ENCODE results near the gene LILRB3. TPM values are rescaled to one million over a fixed set of nuclear protein-coding genes. Genes with fewer than 3 reads are reported as not detected.

Gene LILRB3
- polyA plus RNA-seq, 1 donor (not counting 4 experiments of a cell fraction or from before 2014, with no cell fraction given), result not detected

- TF ChIP-seq EZH2 (IDR thresholded peaks at IDR 0.05; ENCODE audit: low read length), result no peak
- TF ChIP-seq, protein P1, sequence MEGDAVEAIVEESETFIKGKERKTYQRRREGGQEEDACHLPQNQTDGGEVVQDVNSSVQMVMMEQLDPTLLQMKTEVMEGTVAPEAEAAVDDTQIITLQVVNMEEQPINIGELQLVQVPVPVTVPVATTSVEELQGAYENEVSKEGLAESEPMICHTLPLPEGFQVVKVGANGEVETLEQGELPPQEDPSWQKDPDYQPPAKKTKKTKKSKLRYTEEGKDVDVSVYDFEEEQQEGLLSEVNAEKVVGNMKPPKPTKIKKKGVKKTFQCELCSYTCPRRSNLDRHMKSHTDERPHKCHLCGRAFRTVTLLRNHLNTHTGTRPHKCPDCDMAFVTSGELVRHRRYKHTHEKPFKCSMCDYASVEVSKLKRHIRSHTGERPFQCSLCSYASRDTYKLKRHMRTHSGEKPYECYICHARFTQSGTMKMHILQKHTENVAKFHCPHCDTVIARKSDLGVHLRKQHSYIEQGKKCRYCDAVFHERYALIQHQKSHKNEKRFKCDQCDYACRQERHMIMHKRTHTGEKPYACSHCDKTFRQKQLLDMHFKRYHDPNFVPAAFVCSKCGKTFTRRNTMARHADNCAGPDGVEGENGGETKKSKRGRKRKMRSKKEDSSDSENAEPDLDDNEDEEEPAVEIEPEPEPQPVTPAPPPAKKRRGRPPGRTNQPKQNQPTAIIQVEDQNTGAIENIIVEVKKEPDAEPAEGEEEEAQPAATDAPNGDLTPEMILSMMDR (optimal IDR thresholded peaks at IDR 0.05 in 1 of 3, IDR thresholded peaks at IDR 0.05 in 1 of 3, conservative IDR thresholded peaks at IDR 0.05 in 1 of 3; ENCODE audit: extremely low read depth in 1 of 3, insufficient read depth in 2 of 3, low read length in 3 of 3), result no peak
- Histone ChIP-seq H3K27ac (ENCODE audit: control insufficient read depth, insufficient read depth, low read length) (no peak overlapping the region), H2AFZ (ENCODE audit: control insufficient read depth, low read length) (no peak overlapping the region), H3K9me3 (ENCODE audit: control insufficient read depth, low read depth, low read length) (no peaks in the 10 kb centered on the region), H3K79me2 (ENCODE audit: control insufficient read depth, insufficient read depth, low read length) (no peaks in the 10 kb centered on the region), H3K9ac (ENCODE audit: control insufficient read depth, extremely low read depth, insufficient read depth, low read length) (no peak overlapping the region), H4K20me1 (ENCODE audit: control insufficient read depth, extremely low read depth, insufficient read depth, low read length) (no peaks in the 10 kb centered on the region), H3K9me1 (ENCODE audit: control insufficient read depth, extremely low read depth, insufficient read depth, low read length) (no peaks in the 10 kb centered on the region), H3K36me3 (ENCODE audit: control insufficient read depth in 2 of 2, extremely low read depth in 1 of 2, insufficient read depth in 2 of 2, low read length in 2 of 2) (no peaks in the 10 kb centered on the region), H3K4me1 (ENCODE audit: control insufficient read depth, extremely low read depth, insufficient read depth, low read length) (no peaks in the 10 kb centered on the region), H3K27me3 (ENCODE audit: control insufficient read depth, extremely low read depth, insufficient read depth, low read length) (no peaks in the 10 kb centered on the region), H3K4me2 (ENCODE audit: control insufficient read depth, extremely low read depth, insufficient read depth, low read depth, low read length) (no peak overlapping the region), H3K4me3 (ENCODE audit: control insufficient read depth in 2 of 3, extremely low read depth in 1 of 3, insufficient read depth in 2 of 3, low read depth in 1 of 3, low read length in 3 of 3) (no peak overlapping the region)
- FAIRE-seq (no peak), DNase-seq (ENCODE audit: low read depth, low spot score) (no peak)
- dilution Hi-C loops (cut with MboI; ENCODE audit: extremely low pct_ligation_motif_present, low sequenced_read_pairs), result no loop called here
Measured at GRCh38 chr19:54271106-54271505, 48.3 kb upstream of the LILRB3 start.

DNA sequence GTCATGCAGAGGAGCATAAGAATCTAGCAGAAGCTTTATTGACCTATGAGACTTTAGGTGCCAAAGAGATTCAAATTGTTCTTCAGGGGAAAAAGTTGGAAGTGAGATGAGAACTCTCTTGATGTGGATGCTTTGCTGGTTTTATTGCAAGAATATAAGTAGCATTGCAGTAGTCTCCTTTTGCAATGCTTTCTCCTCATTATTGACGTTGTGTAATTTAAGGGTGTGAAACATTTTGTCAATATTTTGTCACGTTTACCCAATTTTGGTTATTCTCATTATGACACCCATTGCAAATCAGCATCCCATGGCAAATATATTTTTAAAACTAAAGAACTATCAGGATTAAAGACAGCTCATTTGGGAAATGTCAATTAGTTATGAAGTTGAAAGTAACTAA lies 46.1 kb upstream of the LILRB3 start:
- Histone ChIP-seq H4K20me1 (ENCODE audit: control insufficient read depth, extremely low read depth, insufficient read depth, low read length) (no peaks in the 10 kb centered on the region), H3K79me2 (ENCODE audit: control insufficient read depth, insufficient read depth, low read length) (no peaks in the 10 kb centered on the region), H3K9me1 (ENCODE audit: control insufficient read depth, extremely low read depth, insufficient read depth, low read length) (no peaks in the 10 kb centered on the region), H3K9ac (ENCODE audit: control insufficient read depth, extremely low read depth, insufficient read depth, low read length) (no peak overlapping the region), H2AFZ (ENCODE audit: control insufficient read depth, low read length) (no peak overlapping the region), H3K36me3 (ENCODE audit: control insufficient read depth in 2 of 2, extremely low read depth in 1 of 2, insufficient read depth in 2 of 2, low read length in 2 of 2) (no peaks in the 10 kb centered on the region), H3K4me2 (ENCODE audit: control insufficient read depth, extremely low read depth, insufficient read depth, low read depth, low read length) (no peak overlapping the region), H3K27me3 (ENCODE audit: control insufficient read depth, extremely low read depth, insufficient read depth, low read length) (no peaks in the 10 kb centered on the region), H3K9me3 (ENCODE audit: control insufficient read depth, low read depth, low read length) (no peaks in the 10 kb centered on the region), H3K4me3 (ENCODE audit: control insufficient read depth in 2 of 3, extremely low read depth in 1 of 3, insufficient read depth in 2 of 3, low read depth in 1 of 3, low read length in 3 of 3) (no peak overlapping the region), H3K27ac (ENCODE audit: control insufficient read depth, insufficient read depth, low read length) (no peak overlapping the region), H3K4me1 (ENCODE audit: control insufficient read depth, extremely low read depth, insufficient read depth, low read length) (no peaks in the 10 kb centered on the region)
- dilution Hi-C loops (cut with MboI; ENCODE audit: extremely low pct_ligation_motif_present, low sequenced_read_pairs), result no loop called here
- TF ChIP-seq, protein P1 (optimal IDR thresholded peaks at IDR 0.05 in 1 of 3, IDR thresholded peaks at IDR 0.05 in 1 of 3, conservative IDR thresholded peaks at IDR 0.05 in 1 of 3; ENCODE audit: extremely low read depth in 1 of 3, insufficient read depth in 2 of 3, low read length in 3 of 3), result no peak
- TF ChIP-seq EZH2 (IDR thresholded peaks at IDR 0.05; ENCODE audit: low read length), result no peak
- no peak for DNase-seq (ENCODE audit: low read depth, low spot score)
- FAIRE-seq, result no peak
